Chondrocyte (in vitro differentiated cells): ENCODE measurements around the gene SASH1. TPM values are rescaled to one million over a fixed set of nuclear protein-coding genes. Genes with fewer than 3 reads are reported as not detected.

ENCODE experiments used
- DNase-seq: peaks from one replicate; pipeline ENCODE4 v3.0.0; 2021; ENCODE audit warnings: mixed read lengths, low spot score
- H3K27ac Mint-ChIP-seq: one replicate; pipeline ENCODE4 v1.8.0; 2021; ENCODE audit warnings: mild to moderate bottlenecking, moderate library complexity, mixed read lengths; ENCODE audit not compliant: unreplicated experiment
- H3K27me3 Mint-ChIP-seq: 2 replicates; pipeline ENCODE4 v1.8.0; 2021; ENCODE audit warnings: low read depth, mixed read lengths
- H3K36me3 Mint-ChIP-seq: 2 replicates; pipeline ENCODE4 v1.8.0; 2021; ENCODE audit warnings: low read depth, mixed read lengths
- H3K4me1 Mint-ChIP-seq: 2 replicates; pipeline ENCODE4 v1.8.0; 2021; ENCODE audit warnings: low read depth, mild to moderate bottlenecking, mixed read lengths
- H3K4me3 Mint-ChIP-seq: one replicate; pipeline ENCODE4 v1.8.0; 2021; ENCODE audit warnings: mild to moderate bottlenecking, moderate library complexity, mixed read lengths; ENCODE audit not compliant: unreplicated experiment
- H3K9me3 Mint-ChIP-seq: 2 replicates; pipeline ENCODE4 v1.8.0; 2021; ENCODE audit warnings: low read depth, mixed read lengths
- CTCF ChIP-seq: fragments of 200-600 bp; sonication (generic); IDR thresholded peaks from 2 replicates; pipeline ENCODE4 v1.5.0; 2021; ENCODE audit warnings: antibody characterized with exemption, mild to moderate bottlenecking, moderate library complexity
- total RNA-seq: library from RNA; stranded (reverse); gene quantifications from 3 replicates; pipeline ENCODE4 v1.2.1, GENCODE V29; 2021

SASH1 gene
- total RNA-seq, 1 donor from 2014 or later: 82.9 TPM

- no peak for DNase-seq
- peaks cover 4% of the 10 kb centered on the region for H3K36me3 Mint-ChIP-seq
- TF ChIP-seq CTCF: no peak
- H3K4me3 Mint-ChIP-seq: no peak overlapping the region
- peak overlapping the region; percentile 6 for H3K27ac Mint-ChIP-seq
- peaks cover 41% of the 10 kb centered on the region for H3K4me1 Mint-ChIP-seq
- H3K27me3 Mint-ChIP-seq: no peaks in the 10 kb centered on the region
- peaks cover 1% of the 10 kb centered on the region for H3K9me3 Mint-ChIP-seq
Measured at GRCh38 chr6:148413321-148414091, 70.9 kb downstream of the SASH1 start.

- no peaks in the 10 kb centered on the region for H3K9me3 Mint-ChIP-seq
- H3K27me3 Mint-ChIP-seq: no peaks in the 10 kb centered on the region
- no peak for DNase-seq
- H3K27ac Mint-ChIP-seq: peak overlapping the region; percentile 86
- H3K4me1 Mint-ChIP-seq: peaks cover 40% of the 10 kb centered on the region
- peaks cover 3% of the 10 kb centered on the region for H3K36me3 Mint-ChIP-seq
- TF ChIP-seq CTCF: no peak
- no peak overlapping the region for H3K4me3 Mint-ChIP-seq
Measured at GRCh38 chr6:148414092-148414489, 71.5 kb downstream of the SASH1 start.

GRCh38 chr6:148414836-148415235, 72.2 kb downstream of the SASH1 start:
- Mint-ChIP-seq H3K27ac (peak overlapping the region; percentile 86), H3K4me1 (peaks cover 40% of the 10 kb centered on the region), H3K4me3 (no peak overlapping the region), H3K9me3 (no peaks in the 10 kb centered on the region), H3K36me3 (peaks cover 3% of the 10 kb centered on the region), H3K27me3 (no peaks in the 10 kb centered on the region)
- no peak for DNase-seq
- no peak for TF ChIP-seq CTCF

GRCh38 chr6:148415511-148416260, 73.0 kb downstream of the SASH1 start:
- DNase-seq: no peak
- Mint-ChIP-seq H3K4me3 (no peak overlapping the region), H3K27ac (peak overlapping the region; percentile 86), H3K9me3 (no peaks in the 10 kb centered on the region), H3K27me3 (no peaks in the 10 kb centered on the region), H3K36me3 (peaks cover 3% of the 10 kb centered on the region), H3K4me1 (peaks cover 40% of the 10 kb centered on the region)
- TF ChIP-seq CTCF: no peak

GRCh38 chr6:148416330-148416965, 73.8 kb downstream of the SASH1 start:
- TF ChIP-seq CTCF: no peak
- no peaks in the 10 kb centered on the region for H3K27me3 Mint-ChIP-seq
- peaks cover 40% of the 10 kb centered on the region for H3K4me1 Mint-ChIP-seq
- no peak overlapping the region for H3K4me3 Mint-ChIP-seq
- H3K9me3 Mint-ChIP-seq: no peaks in the 10 kb centered on the region
- peak overlapping the region; percentile 27 for H3K27ac Mint-ChIP-seq
- H3K36me3 Mint-ChIP-seq: peaks cover 3% of the 10 kb centered on the region
- DNase-seq: no peak
